A549 (cell line): ENCODE data around the gene ZNF639. TPM values are rescaled to one million over a fixed set of nuclear protein-coding genes. Genes with fewer than 3 reads are reported as not detected.
A peak's percentile ranks its signal among the peaks of the same experiment; 100 is the strongest.

Experiments
- ATAC-seq, 2 experiments: fragments of 200-7000 bp in 1 of 2; fragments of >200 bp in 1 of 2; cut with Nextera tagmentation in 1 of 2; cut with Tn5 transposase in 1 of 2; 3 replicates each; pipeline versions ENCODE4 v1.8.0 to v1.9.1; 2018 to 2020; ENCODE audit warnings: mild to moderate bottlenecking in 1 of 2, moderate library complexity in 1 of 2
- CTCF ChIA-PET: fragments of 300-600 bp; sonication (Branson Sonifier 250); formaldehyde crosslinking; extraction: SDS; loops from one replicate; lab custom pipeline; 2021; ENCODE audit warnings: antibody characterized with exemption, inconsistent platforms; lab: Yijun Ruan, JAX
- POLR2A ChIA-PET: fragments of 350-600 bp; formaldehyde crosslinking; extraction: SDS; loops from one replicate; lab custom pipeline; 2021; ENCODE audit warnings: antibody characterized with exemption, inconsistent platforms; lab: Yijun Ruan, JAX
- DNase-seq, 2 experiments: peaks; one replicate each; pipeline versions ENCODE4 v3.0.0 to v3.0.0-alpha.2; 2011 to 2016; ENCODE audit warnings: low read depth in 1 of 2, low spot score in 1 of 2
- FAIRE-seq: peaks from 2 replicates; lab custom pipeline; 2011; peaks lifted over from hg19 to GRCh38; lab: Jason Lieb, UNC
- H3K27ac ChIP-seq, 2 experiments: fragments of >200 bp; sonication (Bioruptor Twin); formaldehyde crosslinking; 3 replicates each; pipeline ENCODE4 v1.5.1; 2016 to 2017
- H3K4me1 ChIP-seq: fragments of >200 bp; sonication (Bioruptor Twin); formaldehyde crosslinking; 3 replicates; pipeline ENCODE4 v1.6.1; 2016
- H3K4me2 ChIP-seq: fragments of >200 bp; sonication (Bioruptor Twin); formaldehyde crosslinking; 3 replicates; pipeline ENCODE4 v1.6.1; 2016
- H3K4me3 ChIP-seq: fragments of >200 bp; sonication (Bioruptor Twin); formaldehyde crosslinking; 3 replicates; pipeline ENCODE4 v1.5.1; 2016
- H3K9me3 ChIP-seq: fragments of >200 bp; sonication (Bioruptor Twin); formaldehyde crosslinking; 3 replicates; pipeline ENCODE4 v1.6.1; 2016
- ATOH8 ChIP-seq: fragments of 250-450 bp; sonication (Bioruptor Pico); IDR thresholded peaks from 2 replicates; pipeline ENCODE4 v1.5.0; 2020; ENCODE audit warnings: low read depth, mild to moderate bottlenecking, moderate library complexity
- CBX8 ChIP-seq: fragments of 200-600 bp; sonication (generic); IDR thresholded peaks from 2 replicates; pipeline ENCODE4 v1.6.1; 2016
- CHD2 ChIP-seq: fragments of 150-350 bp; IDR thresholded peaks from 2 replicates; pipeline ENCODE4 v1.6.1; 2014; ENCODE audit warnings: low read length; ENCODE audit not compliant: partially characterized antibody
- CTCF ChIP-seq: fragments of >200 bp; sonication (Bioruptor Twin); formaldehyde crosslinking; IDR thresholded peaks from 3 replicates; pipeline ENCODE4 v1.5.1; 2016
- E2F6 ChIP-seq: IDR thresholded peaks from 2 replicates; pipeline ENCODE4 v1.6.1; 2012; ENCODE audit warnings: low read depth, borderline replicate concordance
- EHMT2 ChIP-seq: fragments of 200-600 bp; sonication (generic); IDR thresholded peaks from 2 replicates; pipeline ENCODE4 v1.6.1; 2016; ENCODE audit warnings: antibody characterized with exemption, low read depth, mild to moderate bottlenecking, moderate library complexity
- FOSL2 ChIP-seq, 2 experiments: fragments of 450-650 bp in 1 of 2; fragments of >200 bp in 1 of 2; sonication (Bioruptor Twin) in 1 of 2; formaldehyde crosslinking; IDR thresholded peaks; 2 replicates each; pipeline versions ENCODE4 v1.5.0 to v1.6.1; 2016 to 2020; ENCODE audit warnings: mild to moderate bottlenecking in 1 of 2, moderate library complexity in 1 of 2
- HDAC2 ChIP-seq: fragments of 200-600 bp; sonication (generic); IDR thresholded peaks from 2 replicates; pipeline ENCODE4 v1.6.1; 2016
- HOXA7 ChIP-seq: fragments of 250-450 bp; sonication (Bioruptor Pico); IDR thresholded peaks from 2 replicates; pipeline ENCODE4 v1.5.0; 2020; ENCODE audit warnings: mild to moderate bottlenecking, moderate library complexity
- HOXB5 ChIP-seq: fragments of 250-450 bp; sonication (Bioruptor Pico); IDR thresholded peaks from 2 replicates; pipeline ENCODE4 v1.5.0; 2020; ENCODE audit warnings: mild to moderate bottlenecking, moderate library complexity
- JUN ChIP-seq, 2 experiments: fragments of >200 bp; sonication (Bioruptor Twin); formaldehyde crosslinking; IDR thresholded peaks; 2 replicates in 1 of 2; 3 replicates in 1 of 2; pipeline ENCODE4 v1.6.1; 2016 to 2017
- JUNB ChIP-seq: fragments of >200 bp; sonication (Bioruptor Twin); formaldehyde crosslinking; IDR thresholded peaks from 2 replicates; pipeline ENCODE4 v1.6.1; 2016
- KDM1A ChIP-seq: fragments of 200-600 bp; sonication (generic); IDR thresholded peaks from 2 replicates; pipeline ENCODE4 v1.6.1; 2016; ENCODE audit warnings: low read depth, mild to moderate bottlenecking
- KDM5A ChIP-seq: fragments of 200-600 bp; sonication (generic); IDR thresholded peaks from 2 replicates; pipeline ENCODE4 v1.6.1; 2016; ENCODE audit warnings: antibody characterized with exemption, mild to moderate bottlenecking
- NFE2L2 ChIP-seq: fragments of 150-350 bp; conservative IDR thresholded peaks from 2 replicates; pipeline ENCODE4 v1.6.1; 2014; ENCODE audit warnings: low read length
- POLR2A ChIP-seq: IDR thresholded peaks from 2 replicates; pipeline ENCODE4 v1.6.1; 2012; ENCODE audit warnings: mild to moderate bottlenecking, low read length
- RARB ChIP-seq: fragments of 250-450 bp; sonication (Bioruptor Pico); IDR thresholded peaks from 2 replicates; pipeline ENCODE4 v1.8.0; 2021; ENCODE audit warnings: mild to moderate bottlenecking, moderate library complexity
- REST ChIP-seq: fragments of 200-600 bp; sonication (generic); IDR thresholded peaks from 2 replicates; pipeline ENCODE4 v1.6.1; 2016; ENCODE audit warnings: antibody characterized with exemption, mild to moderate bottlenecking, moderate library complexity
- RNF2 ChIP-seq: fragments of 200-600 bp; sonication (generic); IDR thresholded peaks from 2 replicates; pipeline ENCODE4 v1.6.1; 2016; ENCODE audit warnings: low read depth, mild to moderate bottlenecking, antibody characterized with exemption, moderate library complexity, borderline replicate concordance
- SMC3 ChIP-seq: fragments of >200 bp; sonication (Bioruptor Twin); formaldehyde crosslinking; IDR thresholded peaks from 3 replicates; pipeline ENCODE4 v1.6.1; 2018; ENCODE audit warnings: inconsistent platforms
- USF2 ChIP-seq: fragments of 450-650 bp; IDR thresholded peaks from 2 replicates; pipeline ENCODE4 v1.6.1; 2014; ENCODE audit warnings: antibody characterized with exemption
- WGBS: methylation state at CpG from one replicate; pipeline ENCODE4 v1.1.6; 2017; ENCODE audit errors: missing lambda C conversion rate; 5-methylcytosine and 5-hydroxymethylcytosine counted together
- polyA plus RNA-seq, 4 experiments: library from polyadenylated mRNA; depleted of rRNA in 3 of 4; stranded (reverse); fragments of >200 nt; fragmentation: RNase III in 1 of 4; extraction: RNeasy Plus Mini Kit Qiagen cat#74134 plus additional on column Dnase treatment in 1 of 4; gene quantifications; 2 replicates in 3 of 4; 3 replicates in 1 of 4; pipeline ENCODE4 v1.2.3, GENCODE V29; 2011 to 2017

ZNF639 gene
- polyA plus RNA-seq, 2 of the 4 experiments (the other 2 are of a cell fraction) = 18.9 to 19.0 TPM

GRCh38 chr3:179363332-179363731, 40.5 kb downstream of the ZNF639 start:
- no peak for FAIRE-seq

GRCh38 chr3:179369621-179370020, 46.8 kb downstream of the ZNF639 start:
- ATAC-seq (no peak), DNase-seq (no peak), FAIRE-seq (no peak)
- ChIA-PET POLR2A (no interaction called here), CTCF (interaction anchor here (0.7 kb wide), 1 partner anchor 354 kb away, joined by 4 read pairs; no protein-coding TSS in a partner anchor)
- Histone ChIP-seq H3K9me3 (no peaks in the 10 kb centered on the region), H3K27ac (no peak overlapping the region), H3K4me2 (no peak overlapping the region), H3K4me1 (no peaks in the 10 kb centered on the region), H3K4me3 (no peak overlapping the region)
- 86% methylated on average over 1 of the region's 1 CpG for WGBS
- TF ChIP-seq CBX8 (no peak), SMC3 (no peak), KDM1A (no peak), RARB (no peak)

More at GRCh38 chr3:179363332-179363731, 40.5 kb downstream of the ZNF639 start:
- WGBS = 95% methylated on average over 5 of the region's 5 CpGs
- Histone ChIP-seq H3K4me1 (no peaks in the 10 kb centered on the region), H3K4me3 (no peak overlapping the region)
- DNase-seq (no peak), ATAC-seq (no peak)
- CTCF ChIA-PET = no interaction called here
- TF ChIP-seq E2F6 (no peak), CBX8 (no peak), NFE2L2 (no peak), POLR2A (no peak), HDAC2 (no peak), KDM5A (no peak), RNF2 (no peak)
- TF ChIP-seq, all 56 proteins: peak for 0
- POLR2A ChIA-PET = no interaction called here
- Histone ChIP-seq H3K4me2 (no peak overlapping the region), H3K9me3 (no peaks in the 10 kb centered on the region), H3K27ac (no peak overlapping the region)

- Histone ChIP-seq H3K4me1 (no peaks in the 10 kb centered on the region), H3K4me2 (no peak overlapping the region), H3K4me3 (no peak overlapping the region), H3K9me3 (no peaks in the 10 kb centered on the region), H3K27ac (no peak overlapping the region)
- FAIRE-seq (no peak), DNase-seq (peak in 1 of 2 experiments; percentile 3), ATAC-seq (peak in 1 of 2 experiments; percentile 38; a peak in 1 of 6 replicates)
- 92% methylated on average over 6 of the region's 6 CpGs for WGBS
- TF ChIP-seq RARB = no peak
- CTCF ChIA-PET = interaction anchor here (0.6 to 1.4 kb wide), 3 partner anchors 12 to 52 kb away, joined by 3 to 6 read pairs (median 3); no protein-coding TSS in a partner anchor
- POLR2A ChIA-PET = no interaction called here
Measured at GRCh38 chr3:179373938-179374337, 51.1 kb downstream of the ZNF639 start.

GRCh38 chr3:179375091-179375999, 52.5 kb downstream of the ZNF639 start:
- H3K4me1 ChIP-seq = no peaks in the 10 kb centered on the region
- no peak overlapping the region for H3K4me2 ChIP-seq
- ChIA-PET POLR2A (no interaction called here), CTCF (interaction anchor here (1.4 kb wide), 1 partner anchor 54 kb away, joined by 3 read pairs; no protein-coding TSS in a partner anchor)
- FAIRE-seq = no peak
- ATAC-seq = no peak
- 85% methylated on average over 12 of the region's 12 CpGs for WGBS
- no peaks in the 10 kb centered on the region for H3K9me3 ChIP-seq
- no peak for DNase-seq
- no peak overlapping the region for H3K4me3 ChIP-seq
- H3K27ac ChIP-seq = no peak overlapping the region
- TF ChIP-seq CHD2 (no peak), EHMT2 (no peak), CTCF (no peak), REST (no peak), JUN (IDR thresholded peaks at IDR 0.05) (no peak), HOXA7 (no peak), ATOH8 (CRISPR knock-in tag) (no peak), KDM1A (no peak), USF2 (no peak), JUNB (no peak), FOSL2 (IDR thresholded peaks at IDR 0.05) (no peak), FOSL2 (CRISPR knock-in tag; IDR thresholded peaks at IDR 0.05) (no peak), HOXB5 (CRISPR knock-in tag) (no peak)
